ENCODE data around the gene PSORS1C2. TPM values are rescaled to one million over a fixed set of nuclear protein-coding genes. Genes with fewer than 3 reads are reported as not detected.
A peak's percentile ranks its signal among the peaks of the same experiment; 100 is the strongest.

The PSORS1C2 gene
- total and polyA plus RNA-seq, 11 donors, result not detected

DNA sequence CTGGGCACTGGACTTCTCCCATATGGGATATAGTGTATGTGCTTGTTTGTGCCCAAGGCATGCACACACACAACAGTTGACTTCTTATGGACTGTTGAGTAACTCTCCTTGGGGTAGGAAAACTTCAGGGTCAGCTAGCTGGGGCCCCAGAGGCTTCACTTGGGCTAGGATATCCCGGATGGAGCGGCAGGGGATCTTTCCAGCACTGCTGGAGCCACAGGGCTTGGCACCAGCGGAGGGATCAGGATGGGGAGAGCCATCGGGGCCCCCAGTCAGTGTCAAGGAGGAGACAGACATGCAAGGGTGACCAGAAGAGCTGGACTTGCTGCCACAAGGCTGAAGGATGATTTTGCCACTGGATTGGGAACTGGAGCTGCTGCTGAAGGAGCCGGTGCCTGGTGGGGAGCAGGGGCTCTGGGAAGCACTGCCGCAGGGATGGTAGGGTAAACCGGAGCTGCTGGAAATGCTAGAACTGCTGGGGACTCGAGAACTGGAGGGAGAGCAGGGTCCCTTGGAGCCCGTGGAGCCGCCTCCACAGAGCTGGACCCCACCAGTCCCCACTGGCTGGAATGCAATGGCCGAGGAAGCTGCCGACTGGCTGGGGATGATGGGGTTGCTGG is 22.8 kb downstream of the PSORS1C2 start:
- DNase-seq, result no peak
- Histone ChIP-seq H3K36me3 (no peaks in the 10 kb centered on the region), H3K4me3 (no peak overlapping the region), H3K9me3 (no peaks in the 10 kb centered on the region), H3K27me3 (no peaks in the 10 kb centered on the region), H3K4me1 (peaks cover 0 to 44% (median 33%) of the 10 kb centered on the region in 12 donors), H3K27ac (peak overlapping the region in 2 of 12 donors; percentile 24 to 71)
- TF ChIP-seq, protein P1, sequence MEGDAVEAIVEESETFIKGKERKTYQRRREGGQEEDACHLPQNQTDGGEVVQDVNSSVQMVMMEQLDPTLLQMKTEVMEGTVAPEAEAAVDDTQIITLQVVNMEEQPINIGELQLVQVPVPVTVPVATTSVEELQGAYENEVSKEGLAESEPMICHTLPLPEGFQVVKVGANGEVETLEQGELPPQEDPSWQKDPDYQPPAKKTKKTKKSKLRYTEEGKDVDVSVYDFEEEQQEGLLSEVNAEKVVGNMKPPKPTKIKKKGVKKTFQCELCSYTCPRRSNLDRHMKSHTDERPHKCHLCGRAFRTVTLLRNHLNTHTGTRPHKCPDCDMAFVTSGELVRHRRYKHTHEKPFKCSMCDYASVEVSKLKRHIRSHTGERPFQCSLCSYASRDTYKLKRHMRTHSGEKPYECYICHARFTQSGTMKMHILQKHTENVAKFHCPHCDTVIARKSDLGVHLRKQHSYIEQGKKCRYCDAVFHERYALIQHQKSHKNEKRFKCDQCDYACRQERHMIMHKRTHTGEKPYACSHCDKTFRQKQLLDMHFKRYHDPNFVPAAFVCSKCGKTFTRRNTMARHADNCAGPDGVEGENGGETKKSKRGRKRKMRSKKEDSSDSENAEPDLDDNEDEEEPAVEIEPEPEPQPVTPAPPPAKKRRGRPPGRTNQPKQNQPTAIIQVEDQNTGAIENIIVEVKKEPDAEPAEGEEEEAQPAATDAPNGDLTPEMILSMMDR (IDR thresholded peaks at IDR 0.05), result no peak
- TF ChIP-seq POLR2A (IDR thresholded peaks at IDR 0.05), result no peak
- intact Hi-C loops (cut with DNase I), result no loop called here
- no peak for ATAC-seq
- WGBS, 4 donors, result 92 to 95% (median 94%) methylated on average over 12 of the region's 12 CpGs

DNA sequence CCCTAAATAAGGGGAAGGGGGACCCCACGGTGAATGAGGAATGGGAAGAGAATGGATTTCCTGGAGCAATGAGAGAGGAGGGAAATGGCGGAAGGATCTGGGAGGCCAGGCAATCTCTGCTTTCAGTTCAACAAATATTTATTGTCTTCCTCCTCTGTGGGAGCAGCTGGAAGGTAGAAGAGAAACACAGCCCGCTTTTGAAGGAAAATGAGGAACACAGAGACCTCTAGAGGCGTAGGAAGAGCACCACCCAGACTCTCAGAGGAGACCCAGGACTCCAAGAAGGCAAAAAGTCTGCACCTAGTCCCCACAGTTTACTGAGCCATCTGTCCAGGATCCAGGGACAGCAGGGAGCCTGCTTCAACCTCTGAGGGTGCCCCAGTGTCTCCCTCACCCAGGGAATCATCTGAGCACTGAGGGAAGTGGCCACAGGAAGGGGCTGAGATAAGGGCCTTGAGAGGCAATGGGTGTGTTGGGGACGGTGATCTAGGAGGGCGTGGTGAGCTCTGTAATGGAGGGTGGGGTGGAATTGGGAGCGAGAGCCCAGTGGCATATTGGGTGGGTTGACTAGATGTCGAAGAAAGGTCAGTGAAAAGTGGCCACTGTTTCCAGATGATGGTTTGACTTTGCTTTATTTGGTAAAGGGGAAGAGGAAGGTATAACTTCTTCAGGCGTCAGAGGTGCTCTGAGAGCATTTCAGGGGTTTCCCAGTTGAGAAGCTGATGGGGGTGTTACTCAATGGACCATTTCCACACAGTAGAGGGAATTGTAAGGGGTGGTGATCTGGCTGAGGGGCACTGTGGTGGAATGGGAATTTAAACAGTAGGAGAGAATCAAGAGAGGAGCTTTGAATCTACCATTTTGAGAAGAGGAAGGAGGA is 23.7 kb downstream of the PSORS1C2 start:
- no peaks in the 10 kb centered on the region for H3K27me3 ChIP-seq
- no peaks in the 10 kb centered on the region for H3K9me3 ChIP-seq
- H3K4me3 ChIP-seq, result peak overlapping the region in 7 of 12 donors; percentile 11 to 47 (median 20)
- TF ChIP-seq, protein P1 (IDR thresholded peaks at IDR 0.05), result peak in 8 of 12 donors; percentile 6 to 45 (median 12)
- TF ChIP-seq POLR2A (IDR thresholded peaks at IDR 0.05), result no peak
- H3K27ac ChIP-seq, result peak overlapping the region in 10 of 12 donors; percentile 47 to 90 (median 66)
- DNase-seq (no peak), ATAC-seq (peak in 3 of 4 donors; percentile 28 to 40 (median 30))
- WGBS, 4 donors, result 47 to 66% (median 62%) methylated on average over 9 of the region's 9 CpGs
- H3K36me3 ChIP-seq, result no peaks in the 10 kb centered on the region
- H3K4me1 ChIP-seq, result peaks cover 0 to 44% (median 33%) of the 10 kb centered on the region in 12 donors
- intact Hi-C loops (cut with DNase I), result no loop called here

DNA sequence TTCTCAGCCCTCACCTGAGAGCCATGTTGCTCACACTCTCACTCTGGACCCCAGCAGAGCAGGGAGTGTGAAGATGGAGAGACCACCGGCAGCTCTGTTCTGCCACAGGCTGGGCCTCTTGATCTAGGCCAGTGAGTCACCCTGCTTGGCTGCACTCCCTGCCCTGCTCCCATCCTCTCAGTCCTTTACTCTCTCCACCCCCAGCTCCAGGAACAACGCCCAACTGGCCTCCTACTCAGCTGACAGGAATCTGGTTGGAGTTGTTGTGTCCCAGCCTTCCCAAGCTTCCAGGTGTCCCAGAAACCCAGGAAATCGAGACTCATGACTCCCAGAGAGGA is 24.4 kb downstream of the PSORS1C2 start, which contains the start of gene PSORS1C1:
PSORS1C1 (plus strand) TSS at position 260 of the 338 bp plus-strand sequence. CDS start 14,833 bp downstream, outside the sequence.
- intact Hi-C loops (cut with DNase I), result no loop called here
- ATAC-seq (peak; percentile 87 to 96 (median 92)), DNase-seq (peak; percentile 74 to 94 (median 85))
- TF ChIP-seq, protein P1 (IDR thresholded peaks at IDR 0.05), result no peak
- no peak for TF ChIP-seq POLR2A (IDR thresholded peaks at IDR 0.05)
- Histone ChIP-seq H3K9me3 (no peaks in the 10 kb centered on the region), H3K4me3 (peak within 1 kb of the TSS in 7 of 12 donors; percentile 11 to 47 (median 20)), H3K4me1 (peaks cover 0 to 44% (median 33%) of the 10 kb centered on the region in 12 donors), H3K36me3 (no peaks in the 10 kb centered on the region), H3K27me3 (no peaks in the 10 kb centered on the region), H3K27ac (peak within 1 kb of the TSS in 11 of 12 donors; percentile 36 to 90 (median 64))
- WGBS, 4 donors, result 6 to 28% (median 12%) methylated on average over 3 of the region's 3 CpGs
